Choroid plexus epithelial cell (primary cell): ENCODE data around the gene CDYL2.

ENCODE experiments used
- DNase-seq: peaks from one replicate; pipeline ENCODE4 v3.0.0-alpha.2; 2010; ENCODE audit warnings: low read depth
- H3K4me3 ChIP-seq: 2 replicates; pipeline ENCODE4 v1.5.1; 2011; ENCODE audit warnings: low read depth, mild to moderate bottlenecking, control low read depth, low read length, moderate library complexity
- TF ChIP-seq, protein P1 (sequence below): conservative IDR thresholded peaks from 2 replicates; pipeline ENCODE4 v1.5.1; 2011; ENCODE audit warnings: low read depth, mild to moderate bottlenecking, control low read depth, inconsistent platforms, low read length, moderate library complexity

Gene CDYL2

DNA sequence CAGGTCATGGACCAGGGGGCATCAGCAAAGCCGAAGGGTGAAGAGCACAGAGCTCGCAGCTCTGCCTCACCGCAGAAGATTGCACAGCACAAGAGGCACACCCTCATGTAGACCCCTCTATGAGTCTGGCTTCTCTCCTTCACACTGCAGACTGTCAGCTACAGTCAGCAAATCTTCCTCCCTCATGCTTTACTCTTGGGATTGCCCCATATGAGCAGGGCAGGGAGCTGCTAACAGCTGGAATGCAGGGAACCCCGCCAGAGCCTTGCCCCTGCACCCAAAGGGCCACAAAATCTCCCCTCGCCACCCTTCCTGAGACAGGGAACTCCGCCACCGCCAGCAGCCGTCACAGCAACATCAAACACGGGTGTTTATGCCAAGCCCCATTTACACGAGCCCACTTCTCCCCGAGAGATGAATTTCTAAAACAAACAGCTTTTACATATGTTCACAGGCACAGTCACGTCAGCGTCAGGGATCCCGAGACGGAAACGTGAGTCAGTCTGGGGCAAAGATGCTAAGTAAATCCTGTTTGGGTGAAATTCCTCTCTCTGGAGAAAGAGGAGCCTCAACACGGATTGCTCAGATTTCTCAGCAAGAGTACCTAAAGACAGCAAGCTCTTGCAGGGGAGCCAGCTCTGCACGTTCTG is 121.9 kb downstream of the CDYL2 start:
- DNase-seq: peak; percentile 81
- H3K4me3 ChIP-seq: no peak overlapping the region
- TF ChIP-seq, protein P1, sequence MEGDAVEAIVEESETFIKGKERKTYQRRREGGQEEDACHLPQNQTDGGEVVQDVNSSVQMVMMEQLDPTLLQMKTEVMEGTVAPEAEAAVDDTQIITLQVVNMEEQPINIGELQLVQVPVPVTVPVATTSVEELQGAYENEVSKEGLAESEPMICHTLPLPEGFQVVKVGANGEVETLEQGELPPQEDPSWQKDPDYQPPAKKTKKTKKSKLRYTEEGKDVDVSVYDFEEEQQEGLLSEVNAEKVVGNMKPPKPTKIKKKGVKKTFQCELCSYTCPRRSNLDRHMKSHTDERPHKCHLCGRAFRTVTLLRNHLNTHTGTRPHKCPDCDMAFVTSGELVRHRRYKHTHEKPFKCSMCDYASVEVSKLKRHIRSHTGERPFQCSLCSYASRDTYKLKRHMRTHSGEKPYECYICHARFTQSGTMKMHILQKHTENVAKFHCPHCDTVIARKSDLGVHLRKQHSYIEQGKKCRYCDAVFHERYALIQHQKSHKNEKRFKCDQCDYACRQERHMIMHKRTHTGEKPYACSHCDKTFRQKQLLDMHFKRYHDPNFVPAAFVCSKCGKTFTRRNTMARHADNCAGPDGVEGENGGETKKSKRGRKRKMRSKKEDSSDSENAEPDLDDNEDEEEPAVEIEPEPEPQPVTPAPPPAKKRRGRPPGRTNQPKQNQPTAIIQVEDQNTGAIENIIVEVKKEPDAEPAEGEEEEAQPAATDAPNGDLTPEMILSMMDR: no peak

DNA sequence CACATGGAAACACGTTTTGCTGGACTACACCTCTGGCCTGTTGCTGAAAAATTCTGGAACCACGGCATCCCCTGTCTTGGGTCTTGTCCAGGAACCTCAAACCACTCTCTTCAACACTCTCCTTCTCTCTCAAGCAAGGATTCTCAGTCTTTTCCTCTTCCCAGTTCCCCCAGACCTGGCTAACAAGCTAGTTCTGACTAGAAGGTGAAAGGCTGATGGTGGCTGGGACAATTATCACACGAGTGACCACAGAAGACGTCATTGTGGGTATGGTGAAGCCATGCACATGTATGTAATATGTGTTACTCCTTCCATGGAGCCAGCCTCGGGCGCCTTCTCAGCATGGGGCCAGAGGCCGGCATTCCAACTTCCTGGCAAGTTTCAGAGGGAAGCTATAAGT is 123.0 kb downstream of the CDYL2 start:
- TF ChIP-seq, protein P1: no peak
- DNase-seq: no peak
- no peak overlapping the region for H3K4me3 ChIP-seq

DNA sequence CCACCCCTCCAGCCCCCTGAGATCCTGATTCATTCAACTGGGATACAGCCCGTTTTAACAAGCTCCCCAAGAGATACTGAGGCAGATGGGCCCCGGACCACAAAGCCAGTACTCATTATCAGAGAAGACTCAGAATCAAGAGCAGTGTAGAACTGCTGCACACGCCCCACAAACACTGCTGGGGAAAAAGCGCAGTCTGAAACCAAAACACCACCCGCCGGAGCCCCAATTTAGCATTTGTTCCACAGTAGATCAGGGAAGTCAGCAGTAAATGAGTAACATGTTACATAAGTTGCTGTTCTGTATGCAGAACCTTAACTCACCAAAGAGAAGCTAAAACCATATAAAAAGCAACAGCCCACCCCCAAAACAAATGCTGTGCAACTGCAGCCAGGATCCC is 123.6 kb downstream of the CDYL2 start:
- DNase-seq: no peak
- H3K4me3 ChIP-seq: no peak overlapping the region
- TF ChIP-seq, protein P1: no peak

DNA sequence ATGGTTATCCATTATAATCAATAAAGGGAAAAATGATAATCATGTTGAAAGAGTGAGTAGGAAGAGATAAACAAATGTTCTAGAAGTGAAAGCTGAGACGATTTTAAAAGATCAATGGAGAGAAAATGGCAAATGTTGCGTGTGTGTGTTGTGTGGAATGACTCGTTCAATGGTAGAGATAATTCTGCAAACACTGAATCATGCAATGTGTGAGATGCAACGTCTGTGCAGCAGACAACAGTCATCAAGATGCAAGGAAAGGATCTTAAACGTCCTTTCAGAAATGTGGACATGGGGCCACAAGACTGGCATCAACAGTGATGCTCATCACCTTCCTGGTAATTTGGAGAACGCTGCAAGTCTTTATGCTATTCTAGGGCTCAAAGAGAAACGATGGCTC is 124.4 kb downstream of the CDYL2 start:
- H3K4me3 ChIP-seq: no peak overlapping the region
- TF ChIP-seq, protein P1: no peak
- no peak for DNase-seq

DNA sequence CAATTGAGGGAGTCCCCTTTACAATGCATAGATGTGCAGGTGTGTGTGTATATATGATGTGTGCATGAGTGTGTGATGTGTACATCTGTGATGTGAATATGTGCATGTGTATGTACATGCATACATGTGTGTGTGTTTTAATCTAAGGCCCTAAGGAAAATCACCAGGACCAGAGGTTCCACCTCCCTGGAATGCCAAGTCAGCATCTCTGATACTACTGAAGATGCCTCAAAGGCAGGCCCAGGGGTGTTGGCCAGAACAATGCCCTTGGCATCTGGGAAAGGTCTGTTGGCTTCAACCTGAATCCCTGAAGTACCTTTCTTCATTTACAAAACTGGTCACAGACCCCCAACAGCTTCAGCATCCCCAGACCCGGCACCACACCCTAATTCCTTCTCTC is 129.5 kb downstream of the CDYL2 start:
- TF ChIP-seq, protein P1: no peak
- DNase-seq: no peak
- H3K4me3 ChIP-seq: no peak overlapping the region

DNA sequence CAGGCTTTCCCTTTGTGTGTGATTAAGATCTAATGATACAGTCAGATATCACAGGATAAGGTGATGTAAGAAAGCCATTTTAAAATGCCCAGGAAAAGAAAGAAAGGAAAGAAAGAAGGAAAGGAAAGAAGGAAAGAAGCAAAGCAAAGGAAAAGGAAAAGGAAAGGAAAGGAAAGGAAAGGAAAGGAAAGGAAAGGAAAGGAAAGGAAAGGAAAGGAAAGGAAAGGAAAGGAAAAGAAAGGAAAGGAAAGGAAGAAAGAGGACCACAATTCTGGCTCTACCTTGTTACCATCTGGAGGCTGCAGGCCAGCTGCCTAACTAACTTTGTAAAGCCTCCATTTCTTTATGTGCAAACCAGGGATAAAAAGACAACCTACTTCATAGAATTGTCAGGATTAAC is 132.0 kb downstream of the CDYL2 start:
- TF ChIP-seq, protein P1: no peak
- DNase-seq: no peak
- H3K4me3 ChIP-seq: no peak overlapping the region

DNA sequence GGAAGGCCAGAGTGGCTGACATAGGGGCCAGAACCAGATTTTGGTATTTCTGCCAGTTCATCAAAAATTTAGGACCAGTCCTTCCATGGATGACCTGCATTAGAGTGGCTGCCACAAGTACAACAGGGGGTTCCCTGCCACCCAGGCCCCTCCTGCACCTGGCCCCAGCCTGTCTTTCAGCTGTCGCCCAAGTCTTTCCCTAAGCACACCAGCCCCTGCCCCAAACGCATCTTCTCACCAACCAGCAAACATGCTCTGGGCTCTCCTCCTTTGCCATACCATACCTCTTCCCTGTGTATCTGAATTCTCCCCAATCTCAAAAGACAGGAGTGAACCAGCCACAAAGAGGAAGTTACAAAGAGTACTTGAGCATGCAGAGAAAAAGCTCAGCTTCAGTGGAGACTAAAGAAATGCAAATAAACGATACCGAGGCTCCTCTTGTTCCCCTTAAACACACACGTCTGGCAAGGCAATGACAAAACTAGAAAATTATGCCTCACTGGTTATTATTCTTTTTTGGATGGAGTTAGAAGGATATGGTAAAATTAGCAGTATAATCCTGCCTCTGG is 133.0 kb downstream of the CDYL2 start:
- no peak overlapping the region for H3K4me3 ChIP-seq

More for the DNA sequence above, 133.0 kb downstream of the CDYL2 start:
- TF ChIP-seq, protein P1: no peak
- DNase-seq: no peak
